HG02938 (cell line): ENCODE data around the gene SGF29.
"Not testable (repeated sequence)": the region's sequence is repeated elsewhere in the genome, so short reads cannot be mapped to it uniquely, and the experiment has no call there.

Source experiments
- ATAC-seq: cut with Tn5 transposase; IDR thresholded peaks from one replicate; pipeline ENCODE4 v1.9.1; 2021; ENCODE audit warnings: mild to moderate bottlenecking, moderate library complexity; ENCODE audit not compliant: unreplicated experiment

The SGF29 gene

GRCh38 chr16:28592979-28593553 lies 39.3 kb downstream of the SGF29 start:
- no peak for ATAC-seq

GRCh38 chr16:28595451-28595850 lies 41.7 kb downstream of the SGF29 start:
- not testable (repeated sequence) for ATAC-seq

GRCh38 chr16:28596115-28596630 lies 42.5 kb downstream of the SGF29 start:
- ATAC-seq = no peak

GRCh38 chr16:28596840-28597691 lies 43.3 kb downstream of the SGF29 start, which contains the start of gene SULT1A2:
Gene SULT1A2, minus strand, starts transcription at chr16:28597050. Its CDS starts 1,120 bp downstream, at chr16:28595930.
- no peak for ATAC-seq

- no peak for ATAC-seq
Observed at GRCh38 chr16:28597692-28598261, 44.1 kb downstream of the SGF29 start.

GRCh38 chr16:28599377-28600285 lies 45.9 kb downstream of the SGF29 start:
- ATAC-seq = not testable (repeated sequence)

- ATAC-seq = not testable (repeated sequence)
Observed at GRCh38 chr16:28600965-28601364, 47.2 kb downstream of the SGF29 start.

- not testable (repeated sequence) for ATAC-seq
Observed at GRCh38 chr16:28601589-28601988, 47.9 kb downstream of the SGF29 start.

GRCh38 chr16:28602062-28602461 lies 48.3 kb downstream of the SGF29 start:
- not testable (repeated sequence) for ATAC-seq

- ATAC-seq = no peak
Observed at GRCh38 chr16:28602529-28602928, 48.8 kb downstream of the SGF29 start.

GRCh38 chr16:28603381-28604185 lies 49.9 kb downstream of the SGF29 start:
- ATAC-seq = no peak

GRCh38 chr16:28604186-28604565 lies 50.5 kb downstream of the SGF29 start:
- no peak for ATAC-seq

GRCh38 chr16:28606291-28607115 lies 52.8 kb downstream of the SGF29 start:
- ATAC-seq = no peak

- ATAC-seq = no peak
Observed at GRCh38 chr16:28607116-28607623, 53.5 kb downstream of the SGF29 start.

GRCh38 chr16:28607681-28608495 lies 54.2 kb downstream of the SGF29 start:
- ATAC-seq = not testable (repeated sequence)

GRCh38 chr16:28608496-28608808 lies 54.7 kb downstream of the SGF29 start:
- ATAC-seq = not testable (repeated sequence)

- ATAC-seq = not testable (repeated sequence)
Observed at GRCh38 chr16:28608867-28609596, 55.3 kb downstream of the SGF29 start.
